ENCODE data around the gene MCCC1.

DNA sequence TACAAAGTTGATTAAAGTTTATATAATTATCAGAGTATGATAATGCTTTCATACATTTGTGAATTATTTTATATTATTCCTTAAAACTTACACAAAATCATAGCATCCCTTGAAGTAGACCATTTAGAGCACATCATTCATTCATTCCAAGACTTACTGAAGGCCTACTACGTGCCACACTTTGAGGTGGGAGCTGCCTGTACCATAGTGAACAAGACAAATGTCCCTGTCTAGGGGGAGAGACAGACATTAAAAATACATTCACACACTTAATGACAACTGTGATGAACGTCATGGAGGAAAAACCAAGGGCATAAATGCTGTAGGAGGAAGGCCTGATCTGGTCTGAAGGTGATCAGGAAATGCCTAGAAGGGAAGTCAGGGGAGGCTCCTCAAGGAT lies 12.1 kb downstream of the MCCC1 start:
- TF ChIP-seq EZH2 (IDR thresholded peaks at IDR 0.05) (no peak), POLR2AphosphoS5 (IDR thresholded peaks at IDR 0.05; ENCODE audit: low read depth, low read length) (no peak), SRF (IDR thresholded peaks at IDR 0.05; ENCODE audit: low read depth) (no peak)
- TF ChIP-seq, protein P1, sequence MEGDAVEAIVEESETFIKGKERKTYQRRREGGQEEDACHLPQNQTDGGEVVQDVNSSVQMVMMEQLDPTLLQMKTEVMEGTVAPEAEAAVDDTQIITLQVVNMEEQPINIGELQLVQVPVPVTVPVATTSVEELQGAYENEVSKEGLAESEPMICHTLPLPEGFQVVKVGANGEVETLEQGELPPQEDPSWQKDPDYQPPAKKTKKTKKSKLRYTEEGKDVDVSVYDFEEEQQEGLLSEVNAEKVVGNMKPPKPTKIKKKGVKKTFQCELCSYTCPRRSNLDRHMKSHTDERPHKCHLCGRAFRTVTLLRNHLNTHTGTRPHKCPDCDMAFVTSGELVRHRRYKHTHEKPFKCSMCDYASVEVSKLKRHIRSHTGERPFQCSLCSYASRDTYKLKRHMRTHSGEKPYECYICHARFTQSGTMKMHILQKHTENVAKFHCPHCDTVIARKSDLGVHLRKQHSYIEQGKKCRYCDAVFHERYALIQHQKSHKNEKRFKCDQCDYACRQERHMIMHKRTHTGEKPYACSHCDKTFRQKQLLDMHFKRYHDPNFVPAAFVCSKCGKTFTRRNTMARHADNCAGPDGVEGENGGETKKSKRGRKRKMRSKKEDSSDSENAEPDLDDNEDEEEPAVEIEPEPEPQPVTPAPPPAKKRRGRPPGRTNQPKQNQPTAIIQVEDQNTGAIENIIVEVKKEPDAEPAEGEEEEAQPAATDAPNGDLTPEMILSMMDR (IDR thresholded peaks at IDR 0.05 in 2 of 3, conservative IDR thresholded peaks at IDR 0.05 in 1 of 3; ENCODE audit: borderline replicate concordance in 1 of 3, insufficient read depth in 1 of 3, low read depth in 2 of 3, low read length in 2 of 3), result no peak
- TF ChIP-seq, protein P2, sequence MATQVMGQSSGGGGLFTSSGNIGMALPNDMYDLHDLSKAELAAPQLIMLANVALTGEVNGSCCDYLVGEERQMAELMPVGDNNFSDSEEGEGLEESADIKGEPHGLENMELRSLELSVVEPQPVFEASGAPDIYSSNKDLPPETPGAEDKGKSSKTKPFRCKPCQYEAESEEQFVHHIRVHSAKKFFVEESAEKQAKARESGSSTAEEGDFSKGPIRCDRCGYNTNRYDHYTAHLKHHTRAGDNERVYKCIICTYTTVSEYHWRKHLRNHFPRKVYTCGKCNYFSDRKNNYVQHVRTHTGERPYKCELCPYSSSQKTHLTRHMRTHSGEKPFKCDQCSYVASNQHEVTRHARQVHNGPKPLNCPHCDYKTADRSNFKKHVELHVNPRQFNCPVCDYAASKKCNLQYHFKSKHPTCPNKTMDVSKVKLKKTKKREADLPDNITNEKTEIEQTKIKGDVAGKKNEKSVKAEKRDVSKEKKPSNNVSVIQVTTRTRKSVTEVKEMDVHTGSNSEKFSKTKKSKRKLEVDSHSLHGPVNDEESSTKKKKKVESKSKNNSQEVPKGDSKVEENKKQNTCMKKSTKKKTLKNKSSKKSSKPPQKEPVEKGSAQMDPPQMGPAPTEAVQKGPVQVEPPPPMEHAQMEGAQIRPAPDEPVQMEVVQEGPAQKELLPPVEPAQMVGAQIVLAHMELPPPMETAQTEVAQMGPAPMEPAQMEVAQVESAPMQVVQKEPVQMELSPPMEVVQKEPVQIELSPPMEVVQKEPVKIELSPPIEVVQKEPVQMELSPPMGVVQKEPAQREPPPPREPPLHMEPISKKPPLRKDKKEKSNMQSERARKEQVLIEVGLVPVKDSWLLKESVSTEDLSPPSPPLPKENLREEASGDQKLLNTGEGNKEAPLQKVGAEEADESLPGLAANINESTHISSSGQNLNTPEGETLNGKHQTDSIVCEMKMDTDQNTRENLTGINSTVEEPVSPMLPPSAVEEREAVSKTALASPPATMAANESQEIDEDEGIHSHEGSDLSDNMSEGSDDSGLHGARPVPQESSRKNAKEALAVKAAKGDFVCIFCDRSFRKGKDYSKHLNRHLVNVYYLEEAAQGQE (IDR thresholded peaks at IDR 0.05; ENCODE audit: low read depth), result no peak
- TF ChIP-seq, protein P3, sequence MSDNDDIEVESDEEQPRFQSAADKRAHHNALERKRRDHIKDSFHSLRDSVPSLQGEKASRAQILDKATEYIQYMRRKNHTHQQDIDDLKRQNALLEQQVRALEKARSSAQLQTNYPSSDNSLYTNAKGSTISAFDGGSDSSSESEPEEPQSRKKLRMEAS (IDR thresholded peaks at IDR 0.05), result no peak
